B cell (primary cell): ENCODE data around the gene MPIG6B.

Source experiments
- CTCF ChIP-seq: fragments of 200-600 bp; IDR thresholded peaks from one replicate; pipeline ENCODE4 v1.8.0; 2022; ENCODE audit warnings: antibody characterized with exemption, mild to moderate bottlenecking
- EZH2 ChIP-seq: IDR thresholded peaks from 2 replicates; pipeline ENCODE4 v1.6.1; 2012; ENCODE audit warnings: borderline replicate concordance, low read depth, mild to moderate bottlenecking, moderate library complexity, low read length; ENCODE audit not compliant: insufficient read depth, poor library complexity, severe bottlenecking

- TF ChIP-seq EZH2: no peak
- TF ChIP-seq CTCF: no peak
Observed at GRCh38 chr6:31758281-31758680, 35.1 kb downstream of the MPIG6B start.
